SU-DHL-6 (cell line): Measurements from ENCODE around the gene ATP13A3.

Experiments
- EZH2phosphoT487 ChIP-seq: fragments of 200-600 bp; sonication (generic), shearing (Covaris generic); conservative IDR thresholded peaks from 2 replicates; pipeline ENCODE4 v1.6.1; 2018; ENCODE audit warnings: mild to moderate bottlenecking, antibody characterized with exemption, low read length, moderate library complexity, mixed read lengths
- TF ChIP-seq, protein P1 (sequence below): fragments of 200-600 bp; sonication (generic); IDR thresholded peaks from one replicate; pipeline ENCODE4 v1.5.1; 2017; ENCODE audit warnings: antibody characterized with exemption, mild to moderate bottlenecking, low read length, moderate library complexity; ENCODE audit not compliant: insufficient read depth, poor library complexity, severe bottlenecking

DNA sequence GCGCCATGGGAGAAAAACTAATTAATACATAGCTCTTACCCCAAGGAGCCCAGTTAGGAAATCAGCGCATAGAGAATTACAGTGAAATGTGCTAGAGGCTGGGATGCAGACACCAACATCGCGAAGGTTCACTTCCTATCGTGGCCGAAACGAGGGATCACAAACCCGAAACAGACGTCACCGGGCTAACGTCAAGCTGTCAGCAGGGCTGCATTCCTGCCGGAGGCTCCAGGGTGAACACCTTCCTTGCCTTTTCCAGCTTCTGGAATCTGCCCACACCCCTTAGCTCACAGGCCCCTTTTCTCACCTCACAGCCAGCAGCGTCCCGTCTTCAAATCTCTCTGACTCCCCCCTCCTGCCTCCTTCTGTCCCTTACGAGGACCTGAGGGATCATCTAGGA, 100.7 kb downstream of the ATP13A3 start:
- TF ChIP-seq, protein P1, sequence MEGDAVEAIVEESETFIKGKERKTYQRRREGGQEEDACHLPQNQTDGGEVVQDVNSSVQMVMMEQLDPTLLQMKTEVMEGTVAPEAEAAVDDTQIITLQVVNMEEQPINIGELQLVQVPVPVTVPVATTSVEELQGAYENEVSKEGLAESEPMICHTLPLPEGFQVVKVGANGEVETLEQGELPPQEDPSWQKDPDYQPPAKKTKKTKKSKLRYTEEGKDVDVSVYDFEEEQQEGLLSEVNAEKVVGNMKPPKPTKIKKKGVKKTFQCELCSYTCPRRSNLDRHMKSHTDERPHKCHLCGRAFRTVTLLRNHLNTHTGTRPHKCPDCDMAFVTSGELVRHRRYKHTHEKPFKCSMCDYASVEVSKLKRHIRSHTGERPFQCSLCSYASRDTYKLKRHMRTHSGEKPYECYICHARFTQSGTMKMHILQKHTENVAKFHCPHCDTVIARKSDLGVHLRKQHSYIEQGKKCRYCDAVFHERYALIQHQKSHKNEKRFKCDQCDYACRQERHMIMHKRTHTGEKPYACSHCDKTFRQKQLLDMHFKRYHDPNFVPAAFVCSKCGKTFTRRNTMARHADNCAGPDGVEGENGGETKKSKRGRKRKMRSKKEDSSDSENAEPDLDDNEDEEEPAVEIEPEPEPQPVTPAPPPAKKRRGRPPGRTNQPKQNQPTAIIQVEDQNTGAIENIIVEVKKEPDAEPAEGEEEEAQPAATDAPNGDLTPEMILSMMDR = no peak
- no peak for TF ChIP-seq EZH2phosphoT487
